Osteoblast (primary cell): Measurements from ENCODE around the gene CAP1. TPM values are rescaled to one million over a fixed set of nuclear protein-coding genes. Genes with fewer than 3 reads are reported as not detected.
A peak's percentile ranks its signal among the peaks of the same experiment; 100 is the strongest.

Experiments used
- DNase-seq: peaks from one replicate; pipeline ENCODE4 v3.0.0; 2011; ENCODE audit warnings: low spot score, mixed read lengths; ENCODE audit not compliant: insufficient read length; ENCODE audit errors: missing footprints
- H2AFZ ChIP-seq: 2 replicates; pipeline ENCODE4 v1.6.0; 2011; ENCODE audit warnings: mild to moderate bottlenecking, low read length
- H3K27ac ChIP-seq: 2 replicates; pipeline ENCODE4 v1.5.1; 2011; ENCODE audit warnings: mild to moderate bottlenecking, low read depth, low read length, moderate library complexity
- H3K27me3 ChIP-seq: 2 replicates; pipeline ENCODE4 v1.6.0; 2012; ENCODE audit warnings: mild to moderate bottlenecking, control low read depth, inconsistent platforms, low read length, moderate library complexity; ENCODE audit not compliant: insufficient read depth
- H3K36me3 ChIP-seq: 2 replicates; pipeline ENCODE4 v1.5.1; 2011; ENCODE audit warnings: mild to moderate bottlenecking, low read length, control low read depth, moderate library complexity; ENCODE audit not compliant: insufficient read depth
- H3K4me1 ChIP-seq: 2 replicates; pipeline ENCODE4 v1.5.1; 2011; ENCODE audit warnings: mild to moderate bottlenecking, low read length, control low read depth, moderate library complexity; ENCODE audit not compliant: insufficient read depth
- H3K4me2 ChIP-seq: 2 replicates; pipeline ENCODE4 v1.6.0; 2011; ENCODE audit warnings: mild to moderate bottlenecking, low read length; ENCODE audit not compliant: insufficient read depth
- H3K4me3 ChIP-seq: fragments of 200-600 bp; sonication (generic); 3 replicates; pipeline ENCODE4 v1.5.1; 2012; ENCODE audit warnings: mild to moderate bottlenecking, low read length, inconsistent platforms; ENCODE audit not compliant: insufficient read depth
- H3K79me2 ChIP-seq: 2 replicates; pipeline ENCODE4 v1.6.0; 2012; ENCODE audit warnings: mild to moderate bottlenecking, low read length, control low read depth, inconsistent platforms; ENCODE audit not compliant: insufficient read depth
- H3K9me3 ChIP-seq: 2 replicates; pipeline ENCODE4 v1.5.1; 2011; ENCODE audit warnings: low read depth, low read length, control low read depth
- H4K20me1 ChIP-seq: 2 replicates; pipeline ENCODE4 v1.6.0; 2012; ENCODE audit warnings: mild to moderate bottlenecking, low read length, control low read depth; ENCODE audit not compliant: insufficient read depth
- CTCF ChIP-seq: IDR thresholded peaks from 2 replicates; pipeline ENCODE4 v1.5.1; 2011; ENCODE audit warnings: mild to moderate bottlenecking, low read depth, low read length, moderate library complexity; ENCODE audit errors: extremely low read depth
- total RNA-seq: library from RNA; depleted of rRNA; stranded (reverse); fragments of >200 nt; gene quantifications from 2 replicates; pipeline ENCODE4 v1.2.3, GENCODE V29; 2012

The CAP1 gene
- 384 and 390 TPM in 2 replicates for total RNA-seq

- peak within 1 kb of the TSS; percentile 95 for H3K27ac ChIP-seq
- peak within 1 kb of the TSS; percentile 90 for H3K4me3 ChIP-seq
- peaks cover 51% of the 10 kb centered on the region for H3K79me2 ChIP-seq
- peaks cover 39% of the 10 kb centered on the region for H4K20me1 ChIP-seq
- peaks cover 47% of the 10 kb centered on the region for H3K4me1 ChIP-seq
- DNase-seq = peak; percentile 97
- peaks cover 14% of the 10 kb centered on the region for H3K36me3 ChIP-seq
- no peaks in the 10 kb centered on the region for H3K9me3 ChIP-seq
- TF ChIP-seq CTCF = no peak
- H3K4me2 ChIP-seq = peak within 1 kb of the TSS; percentile 99
- no peaks in the 10 kb centered on the region for H3K27me3 ChIP-seq
- peak within 1 kb of the TSS; percentile 91 for H2AFZ ChIP-seq
Observed at GRCh38 chr1:40040511-40041465, at the start of gene CAP1. Gene CAP1, plus strand, starts transcription at chr1:40040729. Its CDS starts 18,618 bp downstream, at chr1:40059347.

DNA sequence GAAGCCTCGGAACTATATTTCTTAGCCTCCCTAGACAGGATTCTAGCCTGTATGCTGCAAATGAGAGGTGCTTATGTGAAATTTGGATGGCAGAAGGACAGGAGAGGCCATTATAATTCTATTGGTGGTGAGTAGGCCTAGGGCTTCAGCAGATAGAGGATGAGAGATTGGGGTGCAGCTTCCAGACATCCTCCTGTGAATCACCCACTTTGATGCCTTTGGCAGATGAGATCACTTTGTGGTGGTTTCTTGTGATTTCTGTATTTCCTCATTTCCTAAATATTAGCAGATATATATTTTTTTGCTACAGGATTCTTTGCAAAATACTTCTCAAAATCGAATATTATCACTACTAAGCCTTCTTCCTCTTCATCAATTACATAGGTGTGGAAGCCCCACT is 48.3 kb upstream of the CAP1 start:
- Histone ChIP-seq H3K27me3 (no peaks in the 10 kb centered on the region), H3K27ac (no peak overlapping the region), H3K4me2 (no peak overlapping the region), H3K79me2 (no peaks in the 10 kb centered on the region), H3K9me3 (no peaks in the 10 kb centered on the region), H3K36me3 (no peaks in the 10 kb centered on the region), H3K4me1 (peaks cover 3% of the 10 kb centered on the region), H3K4me3 (no peak overlapping the region), H2AFZ (peak overlapping the region; percentile 11), H4K20me1 (no peaks in the 10 kb centered on the region)
- peak; percentile 89 for DNase-seq
- no peak for TF ChIP-seq CTCF

DNA sequence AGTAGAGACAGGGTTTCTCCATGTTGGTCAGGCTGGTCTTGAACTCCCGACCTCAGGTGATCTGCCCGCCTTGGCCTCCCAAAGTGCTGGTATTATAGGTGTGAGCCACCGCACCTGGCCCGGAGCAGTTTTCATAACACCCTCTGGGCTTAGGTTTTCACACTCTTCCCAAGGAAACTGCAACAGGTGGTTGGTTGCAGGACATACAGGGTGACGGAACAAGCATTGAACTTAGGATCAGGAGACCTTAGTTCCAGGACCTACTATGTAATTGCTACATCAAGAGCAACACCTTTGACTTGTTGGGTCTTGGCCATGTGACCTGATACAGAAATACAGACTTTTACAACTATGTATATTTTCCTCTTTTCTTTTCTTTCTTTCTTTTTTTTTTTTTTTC is 47.6 kb upstream of the CAP1 start:
- Histone ChIP-seq H3K79me2 (no peaks in the 10 kb centered on the region), H3K9me3 (no peaks in the 10 kb centered on the region), H3K4me3 (no peak overlapping the region), H3K4me2 (no peak overlapping the region), H3K27me3 (no peaks in the 10 kb centered on the region), H4K20me1 (no peaks in the 10 kb centered on the region), H2AFZ (no peak overlapping the region), H3K4me1 (peaks cover 3% of the 10 kb centered on the region), H3K27ac (no peak overlapping the region), H3K36me3 (no peaks in the 10 kb centered on the region)
- DNase-seq = no peak
- no peak for TF ChIP-seq CTCF

DNA sequence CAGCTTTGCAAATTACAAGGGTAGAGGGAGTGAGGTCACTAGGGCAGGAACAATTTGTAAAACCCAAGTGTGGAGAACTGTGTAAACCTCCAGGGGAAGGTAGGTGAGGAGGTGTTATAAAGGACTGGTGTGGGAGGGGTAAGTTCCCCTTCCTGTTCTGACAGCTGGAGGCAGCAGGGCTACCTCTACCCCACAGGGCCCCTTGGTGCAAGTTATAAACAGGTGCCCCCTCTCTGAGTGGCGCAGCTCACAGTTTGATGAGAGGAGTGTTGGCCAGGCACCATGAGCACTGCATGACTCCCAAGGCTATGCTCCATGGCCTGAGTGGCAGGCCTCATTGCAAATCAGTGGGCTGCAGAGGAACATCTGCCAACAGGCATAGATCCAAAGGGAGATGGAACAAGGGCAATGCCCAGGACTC is 44.5 kb upstream of the CAP1 start:
- H3K79me2 ChIP-seq = no peaks in the 10 kb centered on the region
- no peaks in the 10 kb centered on the region for H3K36me3 ChIP-seq
- no peaks in the 10 kb centered on the region for H3K27me3 ChIP-seq
- DNase-seq = no peak
- TF ChIP-seq CTCF = no peak
- H3K4me1 ChIP-seq = peaks cover 3% of the 10 kb centered on the region
- no peak overlapping the region for H3K27ac ChIP-seq
- H3K9me3 ChIP-seq = no peaks in the 10 kb centered on the region
- no peak overlapping the region for H2AFZ ChIP-seq
- H3K4me3 ChIP-seq = no peak overlapping the region
- no peak overlapping the region for H3K4me2 ChIP-seq
- H4K20me1 ChIP-seq = no peaks in the 10 kb centered on the region
